Left renal cortex interstitium (tissue), 4 donors: ENCODE data around the gene NFATC4. TPM values are rescaled to one million over a fixed set of nuclear protein-coding genes. Genes with fewer than 3 reads are reported as not detected.

Experiments
- DNase-seq, 4 donors: peaks; one replicate each; pipeline ENCODE4 v3.0.0-alpha.2; 2013; ENCODE audit warnings: low read depth in 4 of 4, low spot score in 2 of 4, missing footprints in 1 of 4
- polyA plus RNA-seq, 4 donors: library from polyadenylated mRNA; unstranded; fragments of 120-200 nt; gene quantifications; one replicate each; pipeline ENCODE4 v1.2.1, GENCODE V29; 2013; ENCODE audit not compliant: insufficient read length in 4 of 4

NFATC4 gene
- polyA plus RNA-seq, 4 donors: 49.8 to 95.6 (median 72.3) TPM

- DNase-seq: no peak
Measured at GRCh38 chr14:24426150-24426911, 58.3 kb downstream of the NFATC4 start.

- no peak for DNase-seq
Measured at GRCh38 chr14:24426912-24427536, 59.0 kb downstream of the NFATC4 start.

DNA sequence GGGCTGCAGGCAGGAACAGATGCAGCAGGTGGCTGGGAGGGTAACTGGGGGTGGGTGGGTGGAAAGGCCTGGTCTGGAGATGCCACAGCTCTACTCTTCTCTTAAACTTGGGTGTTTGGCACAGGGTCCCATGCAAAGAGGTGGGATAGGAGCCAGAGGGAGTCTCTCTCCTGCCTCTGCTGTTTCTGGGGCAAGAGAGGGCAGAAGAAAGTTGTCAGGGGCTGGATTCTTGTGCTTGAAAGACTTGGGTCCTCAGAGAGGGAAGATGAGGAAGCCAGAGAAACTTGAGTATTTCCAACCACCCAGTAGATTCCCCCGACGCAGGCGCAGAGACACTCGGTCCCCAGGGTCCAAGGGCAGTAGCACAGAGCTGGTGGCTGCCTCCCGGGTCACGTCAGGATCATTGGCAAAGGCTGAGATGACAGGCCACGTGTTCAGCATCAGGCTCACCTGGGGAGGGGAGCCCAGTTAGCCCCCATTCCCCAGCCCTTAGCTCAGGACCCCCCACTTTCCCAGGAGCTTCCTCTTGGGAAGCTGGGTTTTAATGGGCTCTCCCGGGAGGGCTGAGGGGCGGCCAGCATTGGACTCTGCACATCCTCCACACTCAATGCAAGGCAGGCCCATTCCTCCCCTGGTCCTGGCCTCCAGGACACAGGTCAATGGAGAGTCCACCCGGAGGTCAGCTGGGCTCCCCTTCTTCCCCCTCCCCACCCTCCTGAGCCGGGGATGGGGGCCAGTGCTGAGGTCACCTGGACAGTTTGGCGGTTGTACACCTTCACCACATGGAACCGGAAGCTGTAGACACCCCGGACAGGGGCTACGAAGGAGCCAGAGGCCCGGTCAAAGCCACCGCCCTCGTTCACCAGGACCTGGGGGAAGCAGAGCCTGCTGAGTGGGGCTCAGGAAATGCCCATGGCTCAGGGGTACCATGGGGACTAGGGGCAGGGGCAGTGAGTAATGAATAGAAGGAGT, 59.8 kb downstream of the NFATC4 start:
- no peak for DNase-seq

DNA sequence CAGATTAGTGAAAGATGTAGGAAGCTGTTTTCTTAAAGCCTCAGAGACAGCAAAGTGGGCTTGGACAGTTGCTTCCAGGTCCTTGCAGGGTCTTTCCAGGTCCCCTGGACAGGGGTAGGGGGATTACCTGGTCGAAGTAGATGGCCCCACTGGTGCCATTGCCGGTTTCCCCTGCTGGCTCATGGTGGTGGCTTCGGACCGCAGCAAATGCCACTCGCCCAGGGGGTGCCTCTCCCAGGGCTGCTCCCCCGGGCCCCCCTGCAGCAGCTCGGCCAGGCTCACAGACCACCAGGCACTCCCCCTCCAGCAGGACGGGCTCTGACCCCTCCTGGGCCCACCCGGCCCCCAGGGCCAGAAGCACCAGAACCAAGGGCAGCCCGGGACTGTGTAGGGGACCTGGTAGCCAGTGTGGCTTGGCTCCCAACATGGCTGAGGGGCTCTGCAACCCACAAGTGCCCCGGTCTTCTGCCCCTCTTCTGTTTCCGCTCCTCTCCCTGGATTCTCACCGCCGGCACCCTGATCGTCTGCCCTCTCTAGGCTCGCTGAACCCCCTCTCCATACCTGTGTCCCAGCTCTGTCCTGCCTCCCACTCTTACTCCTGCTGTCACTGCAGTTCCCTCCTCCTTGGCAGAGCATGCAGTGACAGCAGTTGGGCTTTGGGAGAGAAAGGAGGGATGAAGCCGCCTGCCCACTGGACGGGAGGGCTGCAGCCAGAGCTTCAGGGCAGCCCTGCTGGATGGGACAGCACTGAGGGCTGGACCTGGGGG, 60.8 kb downstream of the NFATC4 start:
- DNase-seq: no peak

Other genes starting within 250 kb of the NFATC4 start
- 1 to 10 TPM in 3 of 4 donors, under 1 TPM in 1; 0.48 to 2.2 (median 1.3) TPM for gene FITM1, start 237.5 kb upstream of the NFATC4 start, polyA plus RNA-seq
- gene PSME1, start 232.0 kb upstream of the NFATC4 start, polyA plus RNA-seq: 100 to 1,000 TPM; 185 to 235 (median 203) TPM
- gene EMC9, start 226.6 kb upstream of the NFATC4 start, polyA plus RNA-seq: 10 to 100 TPM; 12.3 to 29.3 (median 22.3) TPM
- gene PSME2, start 221.6 kb upstream of the NFATC4 start, polyA plus RNA-seq: 100 to 1,000 TPM; 150 to 177 (median 159) TPM
- 10 to 100 TPM; 43.6 to 60.2 (median 57.7) TPM for gene RNF31, start 220.7 kb upstream of the NFATC4 start, polyA plus RNA-seq
- 10 to 100 TPM; 52.3 to 68.0 (median 59.7) TPM for gene IRF9, start 206.9 kb upstream of the NFATC4 start, polyA plus RNA-seq
- gene REC8, start 196.1 kb upstream of the NFATC4 start, polyA plus RNA-seq: 10 to 100 TPM; 46.0 to 93.7 (median 68.0) TPM
- 10 to 100 TPM; 32.7 to 40.9 (median 37.0) TPM for gene IPO4, start 179.4 kb upstream of the NFATC4 start, polyA plus RNA-seq
- gene TM9SF1, start 172.7 kb upstream of the NFATC4 start, polyA plus RNA-seq: 10 to 100 TPM; 31.9 to 52.0 (median 43.9) TPM
- 10 to 100 TPM in 2 of 4 donors, 1 to 10 TPM in 2; 3.1 to 13.9 (median 7.2) TPM for gene TSSK4, start 162.5 kb upstream of the NFATC4 start, polyA plus RNA-seq
- gene CHMP4A, start 154.7 kb upstream of the NFATC4 start, polyA plus RNA-seq: 10 to 100 TPM; 43.3 to 76.6 (median 53.2) TPM
- gene MDP1, start 152.1 kb upstream of the NFATC4 start, polyA plus RNA-seq: 10 to 100 TPM; 10.2 to 18.0 (median 12.1) TPM
- gene NEDD8, start 135.8 kb upstream of the NFATC4 start, polyA plus RNA-seq: 100 to 1,000 TPM; 206 to 248 (median 222) TPM
- 100 to 1,000 TPM; 106 to 121 (median 117) TPM for gene GMPR2, start 135.3 kb upstream of the NFATC4 start, polyA plus RNA-seq
- 10 to 100 TPM; 54.2 to 64.5 (median 57.8) TPM for gene TINF2, start 125.6 kb upstream of the NFATC4 start, polyA plus RNA-seq
- 1 to 10 TPM in 3 of 4 donors, under 1 TPM in 1; 0.92 to 4.5 (median 2.5) TPM for gene TGM1, start 105.0 kb upstream of the NFATC4 start, polyA plus RNA-seq
- gene RABGGTA, start 96.6 kb upstream of the NFATC4 start, polyA plus RNA-seq: 10 to 100 TPM; 18.0 to 31.1 (median 20.8) TPM
- 10 to 100 TPM; 41.0 to 52.5 (median 49.9) TPM for gene DHRS1, start 68.4 kb upstream of the NFATC4 start, polyA plus RNA-seq
- 10 to 100 TPM; 24.1 to 29.0 (median 26.9) TPM for gene NOP9, start 68.3 kb upstream of the NFATC4 start, polyA plus RNA-seq
- 10 to 100 TPM; 22.4 to 25.3 (median 23.9) TPM for gene CIDEB, start 60.2 kb upstream of the NFATC4 start, polyA plus RNA-seq
- 1 to 10 TPM; 1.6 to 5.6 (median 2.9) TPM for gene LTB4R2, start 58.0 kb upstream of the NFATC4 start, polyA plus RNA-seq
- 1 to 10 TPM; 2.2 to 7.3 (median 5.0) TPM for gene LTB4R, start 56.7 kb upstream of the NFATC4 start, polyA plus RNA-seq
- 10 to 100 TPM; 15.8 to 26.6 (median 21.4) TPM for gene ADCY4, start 33.1 kb upstream of the NFATC4 start, polyA plus RNA-seq
- 1 to 10 TPM; 2.6 to 4.4 (median 3.5) TPM for gene RIPK3, start 28.2 kb upstream of the NFATC4 start, polyA plus RNA-seq
- gene NYNRIN, start 30.8 kb downstream of the NFATC4 start, polyA plus RNA-seq: 10 to 100 TPM; 47.9 to 53.0 (median 49.6) TPM
- 1 to 10 TPM; 2.7 to 3.8 (median 3.2) TPM for gene CBLN3, start 61.5 kb downstream of the NFATC4 start, polyA plus RNA-seq
- 10 to 100 TPM; 39.5 to 53.7 (median 46.6) TPM for gene KHNYN, start 61.8 kb downstream of the NFATC4 start, polyA plus RNA-seq
- gene SDR39U1, start 74.6 kb downstream of the NFATC4 start, polyA plus RNA-seq: 10 to 100 TPM; 49.6 to 92.1 (median 72.5) TPM
- under 1 TPM; 0.16 to 0.94 (median 0.40) TPM for gene CMA1, start 140.1 kb downstream of the NFATC4 start, polyA plus RNA-seq
- gene CTSG, start 208.1 kb downstream of the NFATC4 start, polyA plus RNA-seq: under 1 TPM; 0.27 to 0.88 (median 0.69) TPM
- gene GZMH, start 241.5 kb downstream of the NFATC4 start, polyA plus RNA-seq: under 1 TPM in 2 of 4 donors, not detected in 2; 0.24 to 0.35 TPM